ENCODE data around the gene ARL5B.

Gene ARL5B

DNA sequence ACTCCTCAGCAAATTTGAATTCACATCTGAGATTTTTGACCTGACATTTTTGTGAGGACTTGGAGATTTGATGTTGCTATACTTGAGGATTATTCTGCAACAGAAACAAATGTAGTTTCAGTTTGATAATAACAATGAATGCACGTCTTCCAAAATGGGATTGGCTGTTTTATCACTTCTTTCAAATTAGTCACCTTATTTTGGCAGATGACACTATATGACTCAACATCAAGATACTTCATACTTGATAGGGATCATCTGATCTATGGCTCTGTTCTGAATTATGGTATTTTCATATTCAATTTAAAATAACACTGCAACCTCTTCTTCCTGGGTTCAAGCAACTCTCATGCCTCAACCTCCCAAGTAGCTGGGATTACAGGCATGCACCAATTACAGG, 24.2 kb downstream of the ARL5B start:
- no peak for TF ChIP-seq ZNF639 (tag by site-specific recombination; IDR thresholded peaks at IDR 0.05)
- H3K36me3 ChIP-seq (ENCODE audit: control insufficient read depth in 2 of 2, insufficient read depth in 1 of 2, low read length in 2 of 2), result peaks cover 4 to 9% of the 10 kb centered on the region in 2 experiments
- no peaks in the 10 kb centered on the region for H3K4me1 ChIP-seq (ENCODE audit: control insufficient read depth, insufficient read depth, low read length)
- no peaks in the 10 kb centered on the region for H3K9me3 ChIP-seq (ENCODE audit: control insufficient read depth, insufficient read depth, low read depth, low read length)
- POLR2A ChIA-PET, result no interaction called here
- no peak overlapping the region for H3K4me3 ChIP-seq (ENCODE audit: low read depth, low read length)
- no peak overlapping the region for H3K27ac ChIP-seq (ENCODE audit: extremely low read depth, low read depth, low read length)
- CTCF ChIA-PET, result interaction anchor here (0.6 kb wide), 1 partner anchor 309 kb away, joined by 3 read pairs; no protein-coding TSS in a partner anchor

- no peaks in the 10 kb centered on the region for H3K9me3 ChIP-seq (ENCODE audit: control insufficient read depth, insufficient read depth, low read depth, low read length)
- CTCF ChIA-PET, result no interaction called here
- TF ChIP-seq ZFP37 (tag by site-specific recombination; IDR thresholded peaks at IDR 0.05), result no peak
- TF ChIP-seq ZNF423 (tag by site-specific recombination; IDR thresholded peaks at IDR 0.05), result no peak
- no peak for TF ChIP-seq ZNF521 (tag by site-specific recombination; IDR thresholded peaks at IDR 0.05)
- TF ChIP-seq GLIS2 (tag by site-specific recombination; IDR thresholded peaks at IDR 0.05), result no peak
- TF ChIP-seq, protein P1, sequence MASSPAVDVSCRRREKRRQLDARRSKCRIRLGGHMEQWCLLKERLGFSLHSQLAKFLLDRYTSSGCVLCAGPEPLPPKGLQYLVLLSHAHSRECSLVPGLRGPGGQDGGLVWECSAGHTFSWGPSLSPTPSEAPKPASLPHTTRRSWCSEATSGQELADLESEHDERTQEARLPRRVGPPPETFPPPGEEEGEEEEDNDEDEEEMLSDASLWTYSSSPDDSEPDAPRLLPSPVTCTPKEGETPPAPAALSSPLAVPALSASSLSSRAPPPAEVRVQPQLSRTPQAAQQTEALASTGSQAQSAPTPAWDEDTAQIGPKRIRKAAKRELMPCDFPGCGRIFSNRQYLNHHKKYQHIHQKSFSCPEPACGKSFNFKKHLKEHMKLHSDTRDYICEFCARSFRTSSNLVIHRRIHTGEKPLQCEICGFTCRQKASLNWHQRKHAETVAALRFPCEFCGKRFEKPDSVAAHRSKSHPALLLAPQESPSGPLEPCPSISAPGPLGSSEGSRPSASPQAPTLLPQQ (tag by site-specific recombination; IDR thresholded peaks at IDR 0.05), result no peak
- no peak for TF ChIP-seq ZNF354C (tag by site-specific recombination; IDR thresholded peaks at IDR 0.05; ENCODE audit: borderline replicate concordance, low read depth)
- no peak for TF ChIP-seq REPIN1 (tag by site-specific recombination; IDR thresholded peaks at IDR 0.05; ENCODE audit: low read depth)
- no peak overlapping the region for H3K27ac ChIP-seq (ENCODE audit: extremely low read depth, low read depth, low read length)
- H3K36me3 ChIP-seq (ENCODE audit: control insufficient read depth in 2 of 2, insufficient read depth in 1 of 2, low read length in 2 of 2), result peaks cover 4 to 9% of the 10 kb centered on the region in 2 experiments
- no peak overlapping the region for H3K4me3 ChIP-seq (ENCODE audit: low read depth, low read length)
- no peaks in the 10 kb centered on the region for H3K4me1 ChIP-seq (ENCODE audit: control insufficient read depth, insufficient read depth, low read length)
- POLR2A ChIA-PET, result interaction anchor here (0.9 kb wide), 1 partner anchor 25 kb away, joined by 3 read pairs; the partner anchor contains the start of gene ARL5B
Observed at GRCh38 chr10:18684416-18684815, 25.2 kb downstream of the ARL5B start.

DNA sequence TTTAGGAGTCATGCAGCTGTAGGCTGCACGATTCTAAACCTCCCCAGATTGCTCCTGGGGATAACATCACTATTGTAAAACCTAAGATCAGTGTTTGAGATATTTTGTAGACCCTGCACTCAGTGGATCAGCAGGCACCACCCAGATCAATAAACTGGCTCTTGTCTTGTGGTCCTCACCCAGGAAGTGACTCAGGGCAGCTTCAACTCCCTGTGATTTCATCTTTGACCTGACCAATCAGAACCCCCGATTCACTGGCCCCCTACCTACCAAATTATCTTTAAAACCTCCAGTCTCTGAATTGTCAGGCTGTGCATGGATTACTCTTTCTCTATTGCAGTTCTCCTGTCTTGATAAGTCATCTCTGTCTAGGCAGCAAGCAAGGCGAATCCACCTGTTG, 25.7 kb downstream of the ARL5B start:
- TF ChIP-seq YY1 (tag by site-specific recombination; IDR thresholded peaks at IDR 0.05) (no peak), ZBTB10 (tag by site-specific recombination; IDR thresholded peaks at IDR 0.05) (no peak), ZNF114 (tag by site-specific recombination; IDR thresholded peaks at IDR 0.05) (no peak), ZNF248 (tag by site-specific recombination; IDR thresholded peaks at IDR 0.05) (no peak), SCRT2 (tag by site-specific recombination; IDR thresholded peaks at IDR 0.05) (0 out of 2 replicates have a peak, but pooled peaks have one; percentile 24)

DNA sequence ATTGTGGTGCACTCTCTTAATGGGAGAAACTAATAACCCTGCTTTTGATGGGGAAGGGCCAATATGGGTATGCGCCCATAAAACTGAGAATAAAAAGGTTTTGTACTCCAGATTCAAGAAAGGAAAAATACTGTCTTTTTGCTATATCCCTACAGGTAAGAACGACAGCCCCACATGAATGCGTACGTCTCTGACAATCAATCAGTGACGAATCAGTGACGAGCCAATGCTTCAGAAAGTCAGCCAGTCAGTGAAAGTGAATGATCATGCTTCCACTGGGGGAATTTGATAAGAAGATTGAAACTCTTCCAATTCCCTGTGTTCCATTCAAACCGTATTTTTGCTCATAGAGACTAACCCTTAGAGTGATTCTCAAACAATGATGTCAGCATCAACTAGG, 26.3 kb downstream of the ARL5B start:
- ChIA-PET POLR2A (no interaction called here), CTCF (no interaction called here)
- no peaks in the 10 kb centered on the region for H3K9me3 ChIP-seq (ENCODE audit: control insufficient read depth, insufficient read depth, low read depth, low read length)
- H3K4me3 ChIP-seq (ENCODE audit: low read depth, low read length), result no peak overlapping the region
- no peak for TF ChIP-seq ZBTB1 (tag by site-specific recombination; IDR thresholded peaks at IDR 0.05)
- TF ChIP-seq SETDB1 (IDR thresholded peaks at IDR 0.05; ENCODE audit: insufficient read length, low read length), result no peak
- TF ChIP-seq, protein P2, sequence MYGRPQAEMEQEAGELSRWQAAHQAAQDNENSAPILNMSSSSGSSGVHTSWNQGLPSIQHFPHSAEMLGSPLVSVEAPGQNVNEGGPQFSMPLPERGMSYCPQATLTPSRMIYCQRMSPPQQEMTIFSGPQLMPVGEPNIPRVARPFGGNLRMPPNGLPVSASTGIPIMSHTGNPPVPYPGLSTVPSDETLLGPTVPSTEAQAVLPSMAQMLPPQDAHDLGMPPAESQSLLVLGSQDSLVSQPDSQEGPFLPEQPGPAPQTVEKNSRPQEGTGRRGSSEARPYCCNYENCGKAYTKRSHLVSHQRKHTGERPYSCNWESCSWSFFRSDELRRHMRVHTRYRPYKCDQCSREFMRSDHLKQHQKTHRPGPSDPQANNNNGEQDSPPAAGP (tag by site-specific recombination; IDR thresholded peaks at IDR 0.05), result no peak
- TF ChIP-seq ZNF670 (tag by site-specific recombination; IDR thresholded peaks at IDR 0.05; ENCODE audit: low read depth), result no peak
- no peak for TF ChIP-seq ZNF791 (tag by site-specific recombination; IDR thresholded peaks at IDR 0.05)
- no peak for TF ChIP-seq SP3 (tag by site-specific recombination; IDR thresholded peaks at IDR 0.05)
- no peak for TF ChIP-seq TRIM28 (IDR thresholded peaks at IDR 0.05; ENCODE audit: borderline replicate concordance, low read length)
- no peak for TF ChIP-seq ZSCAN23 (tag by site-specific recombination; IDR thresholded peaks at IDR 0.05)
- no peak for TF ChIP-seq IKZF3 (tag by site-specific recombination; IDR thresholded peaks at IDR 0.05)
- no peak overlapping the region for H3K27ac ChIP-seq (ENCODE audit: extremely low read depth, low read depth, low read length)
- no peaks in the 10 kb centered on the region for H3K4me1 ChIP-seq (ENCODE audit: control insufficient read depth, insufficient read depth, low read length)
- H3K36me3 ChIP-seq (ENCODE audit: control insufficient read depth in 2 of 2, insufficient read depth in 1 of 2, low read length in 2 of 2), result peaks cover 4 to 9% of the 10 kb centered on the region in 2 experiments

More for the DNA sequence above, 25.7 kb downstream of the ARL5B start:
- ChIA-PET CTCF (no interaction called here), POLR2A (interaction anchor here (0.9 kb wide), 1 partner anchor 26 kb away, joined by 3 read pairs; the partner anchor contains the start of gene ARL5B)
- Histone ChIP-seq H3K4me3 (ENCODE audit: low read depth, low read length) (no peak overlapping the region), H3K27ac (ENCODE audit: extremely low read depth, low read depth, low read length) (no peak overlapping the region), H3K9me3 (ENCODE audit: control insufficient read depth, insufficient read depth, low read depth, low read length) (no peaks in the 10 kb centered on the region), H3K4me1 (ENCODE audit: control insufficient read depth, insufficient read depth, low read length) (no peaks in the 10 kb centered on the region), H3K36me3 (ENCODE audit: control insufficient read depth in 2 of 2, insufficient read depth in 1 of 2, low read length in 2 of 2) (peaks cover 4 to 9% of the 10 kb centered on the region in 2 experiments)

All from HEK293 (cell line).